PC-9 (cell line): Measurements from ENCODE around the gene LYZL6. TPM values are rescaled to one million over a fixed set of nuclear protein-coding genes. Genes with fewer than 3 reads are reported as not detected.

Experiments
- BruUV-seq: library from RNA; stranded (reverse); fragments of 400-500 nt; replicated peaks from 2 replicates; lab custom pipeline; 2021; lab: Mats Ljungman, UMichigan
- CTCF ChIA-PET: fragments of 300-600 bp; sonication (Branson Sonifier 250); formaldehyde crosslinking; loops from one replicate; lab custom pipeline; 2022; ENCODE audit warnings: antibody characterized with exemption; lab: Charles Lee
- POLR2A ChIA-PET: fragments of 300-600 bp; sonication (Branson Sonifier 250); formaldehyde crosslinking; loops from one replicate; lab custom pipeline; 2022; ENCODE audit warnings: antibody characterized with exemption; ENCODE audit not compliant: unreplicated experiment; lab: Charles Lee
- DNase-seq, 2 experiments: peaks; one replicate each; pipeline versions ENCODE4 v3.0.0 to v3.0.0-alpha.2; 2015 to 2022; ENCODE audit warnings: mixed read lengths in 1 of 2
- H2AFZ ChIP-seq: fragments of 200-600 bp; sonication (generic); 2 replicates; pipeline ENCODE4 v1.8.1; 2017; ENCODE audit warnings: antibody characterized with exemption
- H3F3A ChIP-seq: fragments of 200-600 bp; sonication (generic); 2 replicates; pipeline ENCODE4 v1.8.1; 2017; ENCODE audit warnings: antibody characterized with exemption, mild to moderate bottlenecking, low read depth; ENCODE audit not compliant: insufficient read depth
- H3K27ac ChIP-seq: fragments of 200-600 bp; sonication (generic); 2 replicates; pipeline ENCODE4 v1.6.1; 2016; ENCODE audit warnings: mixed run types
- H3K27me3 ChIP-seq: fragments of 200-600 bp; sonication (generic); 2 replicates; pipeline ENCODE4 v1.6.1; 2016; ENCODE audit warnings: low read depth, mixed run types; ENCODE audit not compliant: insufficient read depth
- H3K36me3 ChIP-seq: fragments of 200-600 bp; sonication (generic); 2 replicates; pipeline ENCODE4 v1.6.1; 2016; ENCODE audit warnings: low read depth, mixed run types
- H3K4me1 ChIP-seq: fragments of 200-600 bp; sonication (generic); replicated peaks from 2 replicates; pipeline ENCODE4 v1.6.1; 2016; ENCODE audit warnings: mixed run types; ENCODE audit not compliant: insufficient read depth
- H3K4me2 ChIP-seq: fragments of 200-600 bp; sonication (generic); 2 replicates; pipeline ENCODE4 v1.6.1; 2017; ENCODE audit warnings: mixed run types
- H3K4me3 ChIP-seq: fragments of 200-600 bp; sonication (generic); 2 replicates; pipeline ENCODE4 v1.6.1; 2016; ENCODE audit warnings: mixed run types
- H3K79me2 ChIP-seq: fragments of 200-600 bp; sonication (generic); 2 replicates; pipeline ENCODE4 v1.6.1; 2017; ENCODE audit warnings: low read depth, mixed run types
- H3K9me2 ChIP-seq: fragments of 200-600 bp; sonication (generic); 2 replicates; pipeline ENCODE4 v1.8.1; 2017; ENCODE audit warnings: mild to moderate bottlenecking; ENCODE audit not compliant: insufficient read depth
- H3K9me3 ChIP-seq: fragments of 200-600 bp; sonication (generic); 2 replicates; pipeline ENCODE4 v1.8.1; 2016; ENCODE audit warnings: low read depth; ENCODE audit not compliant: insufficient read depth
- H4K20me1 ChIP-seq: fragments of 200-600 bp; sonication (generic); 2 replicates; pipeline ENCODE4 v1.8.1; 2017; ENCODE audit not compliant: insufficient read depth
- CTCF ChIP-seq: fragments of 200-600 bp; sonication (generic); conservative IDR thresholded peaks from 2 replicates; pipeline ENCODE4 v1.6.1; 2017; ENCODE audit warnings: mixed run types, antibody characterized with exemption, mild to moderate bottlenecking, moderate library complexity
- EZH2 ChIP-seq: fragments of 200-600 bp; sonication (generic); IDR thresholded peaks from 2 replicates; pipeline ENCODE4 v1.8.0; 2017; ENCODE audit warnings: antibody characterized with exemption, low read depth
- intact Hi-C: fragments of 100-400 bp; cut with micrococcal nuclease; formaldehyde crosslinking; loops from one replicate; pipeline ENCODE4 v1.10.0; 2022; ENCODE audit not compliant: unreplicated experiment
- total RNA-seq: library from RNA; stranded (reverse); gene quantifications from 2 replicates; pipeline ENCODE4 v1.2.3, GENCODE V29; 2021

The LYZL6 gene
- total RNA-seq, 1 experiment from 2014 or later: not detected

- Histone ChIP-seq H3K27me3 (peaks cover 5% of the 10 kb centered on the region; the same call in 1 of the 2 replicates), H2AFZ (no peak overlapping the region), H3K4me1 (no peaks in the 10 kb centered on the region), H3K9me3 (no peaks in the 10 kb centered on the region), H3K4me2 (no peak overlapping the region), H3K36me3 (no peaks in the 10 kb centered on the region), H3K4me3 (no peak overlapping the region), H3K27ac (no peak overlapping the region), H3K79me2 (no peaks in the 10 kb centered on the region), H3F3A (no peaks in the 10 kb centered on the region), H3K9me2 (no peaks in the 10 kb centered on the region), H4K20me1 (no peaks in the 10 kb centered on the region)
- no TSS peak for BruUV-seq
- TF ChIP-seq CTCF (no peak), EZH2 (no peak)
- ChIA-PET POLR2A (no interaction called here), CTCF (no interaction called here)
- no peak for DNase-seq
- intact Hi-C loops: no loop called here
These were observed 7.5 kb downstream of the LYZL6 start for GRCh38 chr17:35936063-35936462.

- no peaks in the 10 kb centered on the region for H3K4me1 ChIP-seq
- CTCF ChIA-PET: no interaction called here
- no peaks in the 10 kb centered on the region for H3K36me3 ChIP-seq
- no peaks in the 10 kb centered on the region for H4K20me1 ChIP-seq
- H3K27ac ChIP-seq: no peak overlapping the region
- DNase-seq: no peak
- H3K9me2 ChIP-seq: no peaks in the 10 kb centered on the region
- no peaks in the 10 kb centered on the region for H3F3A ChIP-seq
- no peaks in the 10 kb centered on the region for H3K79me2 ChIP-seq
- TF ChIP-seq EZH2 (no peak), CTCF (no peak)
- BruUV-seq: no TSS peak
- H3K9me3 ChIP-seq: no peaks in the 10 kb centered on the region
- POLR2A ChIA-PET: no interaction called here
- no peak overlapping the region for H3K4me3 ChIP-seq
- no peak overlapping the region for H2AFZ ChIP-seq
- H3K27me3 ChIP-seq: peaks cover 5% of the 10 kb centered on the region; the same call in 1 of the 2 replicates
- no peak overlapping the region for H3K4me2 ChIP-seq
- intact Hi-C loops: no loop called here
These were observed 8.8 kb downstream of the LYZL6 start for GRCh38 chr17:35934760-35935159.

GRCh38 chr17:35932586-35932985 lies 10.9 kb downstream of the LYZL6 start:
- Histone ChIP-seq H3K9me3 (no peaks in the 10 kb centered on the region), H3K79me2 (no peaks in the 10 kb centered on the region), H3K4me2 (no peak overlapping the region), H3K9me2 (no peaks in the 10 kb centered on the region), H3K4me3 (no peak overlapping the region), H3K4me1 (no peaks in the 10 kb centered on the region), H3F3A (no peaks in the 10 kb centered on the region), H4K20me1 (no peaks in the 10 kb centered on the region), H3K36me3 (no peaks in the 10 kb centered on the region), H2AFZ (no peak overlapping the region), H3K27me3 (peaks cover 8% of the 10 kb centered on the region; the same call in 1 of the 2 replicates), H3K27ac (no peak overlapping the region)
- BruUV-seq: no TSS peak
- ChIA-PET POLR2A (no interaction called here), CTCF (no interaction called here)
- DNase-seq: no peak
- intact Hi-C loops: no loop called here
- TF ChIP-seq EZH2: no peak
- no peak for TF ChIP-seq CTCF
